GM12892 (cell line): Measurements from ENCODE around the gene MAP2K5.

Experiments used
- POLR2A ChIP-seq: IDR thresholded peaks from 2 replicates; pipeline ENCODE4 v1.6.1; 2011; ENCODE audit warnings: low read depth, low read length, control low read depth
- POLR2AphosphoS5 ChIP-seq: IDR thresholded peaks from 2 replicates; pipeline ENCODE4 v1.6.1; 2011; ENCODE audit warnings: low read depth, low read length, control low read depth
- TAF1 ChIP-seq: IDR thresholded peaks from 2 replicates; pipeline ENCODE4 v1.6.1; 2011; ENCODE audit warnings: low read depth, mild to moderate bottlenecking, control low read depth, low read length, borderline replicate concordance

GRCh38 chr15:67813104-67813634 lies 270.7 kb downstream of the MAP2K5 start:
- TF ChIP-seq TAF1: no peak
- no peak for TF ChIP-seq POLR2AphosphoS5
- TF ChIP-seq POLR2A: no peak
